Liver (tissue), 3 donors: ENCODE measurements around the gene MEGF11.

Experiments used
- EGR1 ChIP-seq, 2 donors: IDR thresholded peaks; 2 replicates each; pipeline ENCODE4 v1.6.1; 2016 to 2018; ENCODE audit warnings: antibody characterized with exemption in 2 of 2, low read depth in 2 of 2
- FOXA1 ChIP-seq: IDR thresholded peaks from 2 replicates; pipeline ENCODE4 v1.6.1; 2016; ENCODE audit warnings: antibody characterized with exemption
- GABPA ChIP-seq, 2 donors: IDR thresholded peaks in 1 of 2; conservative IDR thresholded peaks in 1 of 2; 2 replicates each; pipeline ENCODE4 v1.6.1; 2016; ENCODE audit warnings: antibody characterized with exemption in 2 of 2, mild to moderate bottlenecking in 1 of 2, moderate library complexity in 1 of 2
- HNF4A ChIP-seq, 2 donors: conservative IDR thresholded peaks; 2 replicates each; pipeline ENCODE4 v1.6.1; 2016; ENCODE audit warnings: antibody characterized with exemption in 2 of 2, mild to moderate bottlenecking in 2 of 2
- JUND ChIP-seq, 2 donors: IDR thresholded peaks; 2 replicates each; pipeline ENCODE4 v1.6.1; 2016; ENCODE audit warnings: antibody characterized with exemption in 2 of 2
- RAD21 ChIP-seq, 2 donors: IDR thresholded peaks; 2 replicates each; pipeline ENCODE4 v1.6.1; 2016; ENCODE audit warnings: antibody characterized with exemption in 2 of 2, mild to moderate bottlenecking in 2 of 2
- RXRA ChIP-seq, 2 donors: IDR thresholded peaks; 2 replicates each; pipeline ENCODE4 v1.6.1; 2017 to 2018; ENCODE audit warnings: antibody characterized with exemption in 2 of 2, mild to moderate bottlenecking in 1 of 2
- SP1 ChIP-seq: IDR thresholded peaks from 2 replicates; pipeline ENCODE4 v1.6.1; 2018; ENCODE audit warnings: antibody characterized with exemption, mild to moderate bottlenecking
- YY1 ChIP-seq: IDR thresholded peaks from 2 replicates; pipeline ENCODE4 v1.6.1; 2016; ENCODE audit warnings: antibody characterized with exemption, mild to moderate bottlenecking
- TF ChIP-seq, protein P1 (sequence below): fragments of 150-350 bp; IDR thresholded peaks from 2 replicates; pipeline ENCODE4 v1.5.1; 2017; ENCODE audit warnings: improper control_type of control experiment, low read depth, low read length; ENCODE audit not compliant: missing input control
- TF ChIP-seq, protein P2 (sequence below): IDR thresholded peaks from 2 replicates; pipeline ENCODE4 v1.6.1; 2016; ENCODE audit warnings: antibody characterized with exemption
- TF ChIP-seq, protein P3 (sequence below): IDR thresholded peaks from 2 replicates; pipeline ENCODE4 v1.6.1; 2016; ENCODE audit warnings: antibody characterized with exemption, mild to moderate bottlenecking
- TF ChIP-seq, protein P4 (sequence below): IDR thresholded peaks from 2 replicates; pipeline ENCODE4 v1.6.1; 2016; ENCODE audit warnings: antibody characterized with exemption
- TF ChIP-seq, protein P5 (sequence below): IDR thresholded peaks from 2 replicates; pipeline ENCODE4 v1.6.1; 2016; ENCODE audit warnings: antibody characterized with exemption
- donor health status: healthy.
- donor health status: healthy.

DNA sequence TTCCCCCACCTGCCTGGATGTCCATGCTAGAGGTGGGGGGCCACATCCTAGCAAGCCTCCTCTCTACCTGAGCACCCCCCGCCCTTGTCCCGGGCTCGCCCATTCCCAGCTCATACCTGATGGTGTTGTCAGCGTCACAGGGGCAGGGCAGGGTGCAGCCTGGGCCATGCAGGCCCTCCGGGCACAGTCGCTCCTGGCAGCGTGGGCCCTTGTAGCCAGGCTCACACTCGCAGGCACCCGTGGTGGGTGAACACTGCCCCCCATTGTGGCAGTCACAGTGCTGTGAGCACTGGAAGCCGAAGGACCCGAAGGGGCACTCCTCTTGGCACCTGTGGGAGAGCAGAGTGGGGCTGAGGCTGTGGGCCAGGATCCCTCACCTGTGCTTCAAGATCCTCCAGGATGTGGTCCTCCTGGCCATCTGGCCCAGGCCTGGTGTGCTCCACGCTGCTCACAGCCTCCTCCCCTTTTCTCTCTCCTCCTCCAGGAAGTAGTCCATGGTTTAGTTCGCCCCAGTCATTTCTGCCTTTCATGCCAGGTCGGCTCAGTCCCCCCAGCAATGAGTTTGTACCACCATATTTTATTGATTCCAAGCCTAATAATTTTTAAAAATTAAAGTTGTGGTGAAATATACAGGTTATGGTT lies 288.6 kb downstream of the MEGF11 start:
- TF ChIP-seq HNF4A (conservative IDR thresholded peaks at IDR 0.05) (no peak), RAD21 (IDR thresholded peaks at IDR 0.05) (no peak), SP1 (no peak), JUND (IDR thresholded peaks at IDR 0.05) (no peak), YY1 (no peak), EGR1 (IDR thresholded peaks at IDR 0.05; ENCODE audit: low read depth in 2 of 2) (no peak), GABPA (IDR thresholded peaks at IDR 0.05 in 1 of 2, conservative IDR thresholded peaks at IDR 0.05 in 1 of 2) (no peak), FOXA1 (no peak), RXRA (IDR thresholded peaks at IDR 0.05) (no peak)
- TF ChIP-seq, protein P1, sequence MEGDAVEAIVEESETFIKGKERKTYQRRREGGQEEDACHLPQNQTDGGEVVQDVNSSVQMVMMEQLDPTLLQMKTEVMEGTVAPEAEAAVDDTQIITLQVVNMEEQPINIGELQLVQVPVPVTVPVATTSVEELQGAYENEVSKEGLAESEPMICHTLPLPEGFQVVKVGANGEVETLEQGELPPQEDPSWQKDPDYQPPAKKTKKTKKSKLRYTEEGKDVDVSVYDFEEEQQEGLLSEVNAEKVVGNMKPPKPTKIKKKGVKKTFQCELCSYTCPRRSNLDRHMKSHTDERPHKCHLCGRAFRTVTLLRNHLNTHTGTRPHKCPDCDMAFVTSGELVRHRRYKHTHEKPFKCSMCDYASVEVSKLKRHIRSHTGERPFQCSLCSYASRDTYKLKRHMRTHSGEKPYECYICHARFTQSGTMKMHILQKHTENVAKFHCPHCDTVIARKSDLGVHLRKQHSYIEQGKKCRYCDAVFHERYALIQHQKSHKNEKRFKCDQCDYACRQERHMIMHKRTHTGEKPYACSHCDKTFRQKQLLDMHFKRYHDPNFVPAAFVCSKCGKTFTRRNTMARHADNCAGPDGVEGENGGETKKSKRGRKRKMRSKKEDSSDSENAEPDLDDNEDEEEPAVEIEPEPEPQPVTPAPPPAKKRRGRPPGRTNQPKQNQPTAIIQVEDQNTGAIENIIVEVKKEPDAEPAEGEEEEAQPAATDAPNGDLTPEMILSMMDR, result no peak
- TF ChIP-seq, protein P2, sequence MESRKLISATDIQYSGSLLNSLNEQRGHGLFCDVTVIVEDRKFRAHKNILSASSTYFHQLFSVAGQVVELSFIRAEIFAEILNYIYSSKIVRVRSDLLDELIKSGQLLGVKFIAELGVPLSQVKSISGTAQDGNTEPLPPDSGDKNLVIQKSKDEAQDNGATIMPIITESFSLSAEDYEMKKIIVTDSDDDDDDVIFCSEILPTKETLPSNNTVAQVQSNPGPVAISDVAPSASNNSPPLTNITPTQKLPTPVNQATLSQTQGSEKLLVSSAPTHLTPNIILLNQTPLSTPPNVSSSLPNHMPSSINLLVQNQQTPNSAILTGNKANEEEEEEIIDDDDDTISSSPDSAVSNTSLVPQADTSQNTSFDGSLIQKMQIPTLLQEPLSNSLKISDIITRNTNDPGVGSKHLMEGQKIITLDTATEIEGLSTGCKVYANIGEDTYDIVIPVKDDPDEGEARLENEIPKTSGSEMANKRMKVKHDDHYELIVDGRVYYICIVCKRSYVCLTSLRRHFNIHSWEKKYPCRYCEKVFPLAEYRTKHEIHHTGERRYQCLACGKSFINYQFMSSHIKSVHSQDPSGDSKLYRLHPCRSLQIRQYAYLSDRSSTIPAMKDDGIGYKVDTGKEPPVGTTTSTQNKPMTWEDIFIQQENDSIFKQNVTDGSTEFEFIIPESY, result no peak
- TF ChIP-seq, protein P3, sequence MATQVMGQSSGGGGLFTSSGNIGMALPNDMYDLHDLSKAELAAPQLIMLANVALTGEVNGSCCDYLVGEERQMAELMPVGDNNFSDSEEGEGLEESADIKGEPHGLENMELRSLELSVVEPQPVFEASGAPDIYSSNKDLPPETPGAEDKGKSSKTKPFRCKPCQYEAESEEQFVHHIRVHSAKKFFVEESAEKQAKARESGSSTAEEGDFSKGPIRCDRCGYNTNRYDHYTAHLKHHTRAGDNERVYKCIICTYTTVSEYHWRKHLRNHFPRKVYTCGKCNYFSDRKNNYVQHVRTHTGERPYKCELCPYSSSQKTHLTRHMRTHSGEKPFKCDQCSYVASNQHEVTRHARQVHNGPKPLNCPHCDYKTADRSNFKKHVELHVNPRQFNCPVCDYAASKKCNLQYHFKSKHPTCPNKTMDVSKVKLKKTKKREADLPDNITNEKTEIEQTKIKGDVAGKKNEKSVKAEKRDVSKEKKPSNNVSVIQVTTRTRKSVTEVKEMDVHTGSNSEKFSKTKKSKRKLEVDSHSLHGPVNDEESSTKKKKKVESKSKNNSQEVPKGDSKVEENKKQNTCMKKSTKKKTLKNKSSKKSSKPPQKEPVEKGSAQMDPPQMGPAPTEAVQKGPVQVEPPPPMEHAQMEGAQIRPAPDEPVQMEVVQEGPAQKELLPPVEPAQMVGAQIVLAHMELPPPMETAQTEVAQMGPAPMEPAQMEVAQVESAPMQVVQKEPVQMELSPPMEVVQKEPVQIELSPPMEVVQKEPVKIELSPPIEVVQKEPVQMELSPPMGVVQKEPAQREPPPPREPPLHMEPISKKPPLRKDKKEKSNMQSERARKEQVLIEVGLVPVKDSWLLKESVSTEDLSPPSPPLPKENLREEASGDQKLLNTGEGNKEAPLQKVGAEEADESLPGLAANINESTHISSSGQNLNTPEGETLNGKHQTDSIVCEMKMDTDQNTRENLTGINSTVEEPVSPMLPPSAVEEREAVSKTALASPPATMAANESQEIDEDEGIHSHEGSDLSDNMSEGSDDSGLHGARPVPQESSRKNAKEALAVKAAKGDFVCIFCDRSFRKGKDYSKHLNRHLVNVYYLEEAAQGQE, result no peak
- TF ChIP-seq, protein P4, sequence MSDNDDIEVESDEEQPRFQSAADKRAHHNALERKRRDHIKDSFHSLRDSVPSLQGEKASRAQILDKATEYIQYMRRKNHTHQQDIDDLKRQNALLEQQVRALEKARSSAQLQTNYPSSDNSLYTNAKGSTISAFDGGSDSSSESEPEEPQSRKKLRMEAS, result no peak
- TF ChIP-seq, protein P5, sequence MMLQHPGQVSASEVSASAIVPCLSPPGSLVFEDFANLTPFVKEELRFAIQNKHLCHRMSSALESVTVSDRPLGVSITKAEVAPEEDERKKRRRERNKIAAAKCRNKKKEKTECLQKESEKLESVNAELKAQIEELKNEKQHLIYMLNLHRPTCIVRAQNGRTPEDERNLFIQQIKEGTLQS, result no peak
